HepG2 (cell line): Measurements from ENCODE around the gene GYG1.

ENCODE experiments used
- CBX2 ChIP-seq, 2 experiments: fragments of 200-600 bp in 1 of 2; sonication (generic); formaldehyde crosslinking in 1 of 2; IDR thresholded peaks; 2 replicates each; pipeline versions ENCODE4 v1.7.0 to v1.8.1; 2018 to 2022; ENCODE audit warnings: low read depth in 2 of 2, low read length in 1 of 2, mild to moderate bottlenecking in 1 of 2, missing genetic modification reagents in 1 of 2
- SRF ChIP-seq: IDR thresholded peaks from 2 replicates; pipeline ENCODE4 v1.6.1; 2011; ENCODE audit warnings: mild to moderate bottlenecking, low read depth, low read length, moderate library complexity
- ZNF484 ChIP-seq: sonication (generic); formaldehyde crosslinking; IDR thresholded peaks from 2 replicates; pipeline ENCODE4 v1.5.1; 2020; ENCODE audit warnings: mild to moderate bottlenecking, low read depth, missing genetic modification reagents, borderline replicate concordance
- ZNF644 ChIP-seq: IDR thresholded peaks from 2 replicates; pipeline ENCODE4 v1.6.1; 2016; ENCODE audit warnings: low read depth
- TF ChIP-seq, protein P1 (sequence below): sonication (generic); formaldehyde crosslinking; IDR thresholded peaks from 2 replicates; pipeline ENCODE4 v1.5.1; 2020; ENCODE audit warnings: missing genetic modification reagents, mild to moderate bottlenecking, borderline replicate concordance

DNA sequence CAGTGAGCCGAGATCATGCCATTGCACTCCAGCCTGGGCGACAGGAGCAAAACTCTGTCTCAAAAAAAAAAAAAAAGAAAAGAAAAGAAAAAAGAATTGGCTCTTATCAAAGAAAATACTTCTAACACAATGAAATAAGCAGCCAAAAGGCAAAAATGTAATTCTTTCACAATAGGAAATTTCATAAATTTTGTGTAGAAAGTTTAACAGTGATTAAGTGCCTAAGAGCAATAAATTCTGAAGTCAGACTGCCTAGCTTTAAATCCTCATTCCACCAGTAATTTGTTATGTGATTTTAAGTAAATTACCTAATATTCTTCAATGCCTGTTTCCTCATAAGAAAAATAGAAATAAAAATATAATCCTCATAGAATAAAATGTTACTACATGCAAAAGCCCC lies 70.4 kb downstream of the GYG1 start:
- TF ChIP-seq ZNF644 (no peak), CBX2 (IDR thresholded peaks at IDR 0.05; ENCODE audit: low read depth, low read length) (no peak), CBX2 (CRISPR knock-in tag; IDR thresholded peaks at IDR 0.05; ENCODE audit: low read depth) (no peak), ZNF484 (CRISPR knock-in tag) (no peak), SRF (no peak)
- TF ChIP-seq, protein P1, sequence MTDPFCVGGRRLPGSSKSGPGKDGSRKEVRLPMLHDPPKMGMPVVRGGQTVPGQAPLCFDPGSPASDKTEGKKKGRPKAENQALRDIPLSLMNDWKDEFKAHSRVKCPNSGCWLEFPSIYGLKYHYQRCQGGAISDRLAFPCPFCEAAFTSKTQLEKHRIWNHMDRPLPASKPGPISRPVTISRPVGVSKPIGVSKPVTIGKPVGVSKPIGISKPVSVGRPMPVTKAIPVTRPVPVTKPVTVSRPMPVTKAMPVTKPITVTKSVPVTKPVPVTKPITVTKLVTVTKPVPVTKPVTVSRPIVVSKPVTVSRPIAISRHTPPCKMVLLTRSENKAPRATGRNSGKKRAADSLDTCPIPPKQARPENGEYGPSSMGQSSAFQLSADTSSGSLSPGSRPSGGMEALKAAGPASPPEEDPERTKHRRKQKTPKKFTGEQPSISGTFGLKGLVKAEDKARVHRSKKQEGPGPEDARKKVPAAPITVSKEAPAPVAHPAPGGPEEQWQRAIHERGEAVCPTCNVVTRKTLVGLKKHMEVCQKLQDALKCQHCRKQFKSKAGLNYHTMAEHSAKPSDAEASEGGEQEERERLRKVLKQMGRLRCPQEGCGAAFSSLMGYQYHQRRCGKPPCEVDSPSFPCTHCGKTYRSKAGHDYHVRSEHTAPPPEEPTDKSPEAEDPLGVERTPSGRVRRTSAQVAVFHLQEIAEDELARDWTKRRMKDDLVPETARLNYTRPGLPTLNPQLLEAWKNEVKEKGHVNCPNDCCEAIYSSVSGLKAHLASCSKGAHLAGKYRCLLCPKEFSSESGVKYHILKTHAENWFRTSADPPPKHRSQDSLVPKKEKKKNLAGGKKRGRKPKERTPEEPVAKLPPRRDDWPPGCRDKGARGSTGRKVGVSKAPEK (CRISPR knock-in tag): no peak
